Ovary (tissue), 9 donors: ENCODE measurements around the gene SLC9A8. TPM values are rescaled to one million over a fixed set of nuclear protein-coding genes. Genes with fewer than 3 reads are reported as not detected.
A peak's percentile ranks its signal among the peaks of the same experiment; 100 is the strongest.

Experiments used
- DNase-seq, 5 donors: peaks; one replicate each; pipeline ENCODE4 v3.0.0-alpha.2; 2019 to 2020
- H3K27ac ChIP-seq, 2 donors: fragments of 200-600 bp; one replicate each; pipeline versions ENCODE4 v1.5.1 to v1.8.0; 2019 to 2022
- H3K27me3 ChIP-seq: fragments of 200-600 bp; one replicate; pipeline ENCODE4 v1.8.0; 2022
- H3K36me3 ChIP-seq: fragments of 200-600 bp; sonication (generic); one replicate; pipeline ENCODE4 v1.5.1; 2019
- H3K4me1 ChIP-seq: one replicate; pipeline ENCODE4 v1.8.1; 2013; ENCODE audit warnings: mild to moderate bottlenecking, moderate library complexity; ENCODE audit not compliant: insufficient read depth
- H3K4me3 ChIP-seq: fragments of 200-600 bp; sonication (generic); one replicate; pipeline ENCODE4 v1.5.1; 2017
- H3K9me3 ChIP-seq, 2 donors: fragments of 200-600 bp in 1 of 2; sonication (generic) in 1 of 2; one replicate each; pipeline versions ENCODE4 v1.5.1 to v1.8.1; 2013 to 2019; ENCODE audit warnings: mild to moderate bottlenecking in 1 of 2, moderate library complexity in 1 of 2
- CTCF ChIP-seq, 3 donors: fragments of 450-650 bp in 2 of 3; fragments of 200-600 bp in 1 of 3; IDR thresholded peaks; one replicate each; pipeline versions ENCODE4 v1.5.1 to v1.8.0; 2016 to 2022; ENCODE audit warnings: antibody characterized with exemption in 3 of 3, mild to moderate bottlenecking in 1 of 3
- EP300 ChIP-seq: sonication (generic); formaldehyde crosslinking; IDR thresholded peaks from one replicate; pipeline ENCODE4 v1.6.1; 2017; ENCODE audit warnings: antibody characterized with exemption
- POLR2A ChIP-seq: fragments of 450-650 bp; IDR thresholded peaks from one replicate; pipeline ENCODE4 v1.6.1; 2017; ENCODE audit warnings: antibody characterized with exemption, mild to moderate bottlenecking, moderate library complexity
- WGBS, 3 donors: extraction: QIAGEN DNeasy Blood & Tissue Kit in 1 of 3; methylation state at CpG; one replicate each; pipeline versions ENCODE4 v1.1.5 to v1.1.7; 2013 to 2017; 5-methylcytosine and 5-hydroxymethylcytosine counted together
- intact Hi-C, 4 donors: fragments of 100-400 bp; cut with DNase I; formaldehyde crosslinking; loops; one replicate each; pipeline versions ENCODE4 v1.11.0 to v1.15.1; 2022 to 2023
- polyA plus RNA-seq, 2 donors: library from polyadenylated mRNA; stranded (reverse); fragments of 200-250 nt in 1 of 2; fragments of 350-450 nt in 1 of 2; fragmentation: Illumina TruSeq in 1 of 2; extraction: RNeasy Lipid Tissue Mini Kit (QIAGEN cat#74804) in 1 of 2; gene quantifications; one replicate each; pipeline ENCODE4 v1.2.3, GENCODE V29; 2013 to 2014
- total RNA-seq, 7 donors: library from RNA; depleted of rRNA in 2 of 7; stranded (reverse); fragments of >200 nt in 2 of 7; fragmentation: NEBNext Ultra II Directional in 3 of 7; extraction: Animal tissue kit (Norgen Biotek cat#: 25700) in 3 of 7; gene quantifications; one replicate each; pipeline versions ENCODE4 v1.1.0 to v1.2.4, GENCODE V29; 2016 to 2023
- donor health status: DM: no; HTN: no; CAD: no; lungs with moderate emphysema.
- donor health status: DM: no; HTN: no; CAD: no.
- donor health status: Bipolar disorder and iron deficiency.
- donor health status: DM: yes; HTN: yes; CAD: no.
- donor health status: DM: no; HTN: no; CAD: no.
- donor health status: DM: yes; HTN: yes; CAD: no.

SLC9A8 gene
- total and polyA plus RNA-seq, 9 donors, result 3.9 to 11.4 (median 7.7) TPM

GRCh38 chr20:49871391-49871948 is 58.8 kb downstream of the SLC9A8 start:
- no peak overlapping the region for H3K4me3 ChIP-seq
- H3K4me1 ChIP-seq, result peaks cover 5% of the 10 kb centered on the region
- no peaks in the 10 kb centered on the region for H3K9me3 ChIP-seq
- DNase-seq, result no peak
- H3K27ac ChIP-seq, result no peak overlapping the region
- intact Hi-C loops, result no loop called here
- H3K27me3 ChIP-seq, result no peaks in the 10 kb centered on the region
- H3K36me3 ChIP-seq, result no peaks in the 10 kb centered on the region
- no peak for TF ChIP-seq POLR2A
- TF ChIP-seq CTCF (IDR thresholded peaks at IDR 0.05), result no peak
- TF ChIP-seq EP300, result no peak
- WGBS, 3 donors, result 94 to 96% (median 95%) methylated on average over 6 of the region's 6 CpGs

- H3K36me3 ChIP-seq, result no peaks in the 10 kb centered on the region
- peaks cover 5% of the 10 kb centered on the region for H3K4me1 ChIP-seq
- TF ChIP-seq CTCF (IDR thresholded peaks at IDR 0.05), result no peak
- no peak for TF ChIP-seq POLR2A
- TF ChIP-seq EP300, result no peak
- no peaks in the 10 kb centered on the region for H3K27me3 ChIP-seq
- H3K9me3 ChIP-seq, result no peaks in the 10 kb centered on the region
- WGBS, 3 donors, result 100% methylated on average over 1 of the region's 1 CpG
- DNase-seq, result no peak
- H3K4me3 ChIP-seq, result no peak overlapping the region
- H3K27ac ChIP-seq, result no peak overlapping the region
- intact Hi-C loops, result no loop called here
Observed at GRCh38 chr20:49872056-49872455, 59.4 kb downstream of the SLC9A8 start.

GRCh38 chr20:49874696-49875095 is 62.1 kb downstream of the SLC9A8 start:
- no peak for DNase-seq
- TF ChIP-seq CTCF (IDR thresholded peaks at IDR 0.05), result no peak
- TF ChIP-seq EP300, result no peak
- no peak for TF ChIP-seq POLR2A
- H3K36me3 ChIP-seq, result no peaks in the 10 kb centered on the region
- WGBS, 3 donors, result 19 to 36% (median 31%) methylated on average over 6 of the region's 6 CpGs
- H3K27ac ChIP-seq, result peak overlapping the region in 1 of 2 donors; percentile 17
- intact Hi-C loops, result no loop called here
- no peaks in the 10 kb centered on the region for H3K27me3 ChIP-seq
- H3K9me3 ChIP-seq, result no peaks in the 10 kb centered on the region
- H3K4me1 ChIP-seq, result peaks cover 5% of the 10 kb centered on the region
- no peak overlapping the region for H3K4me3 ChIP-seq

- intact Hi-C loops, result no loop called here
- no peak for DNase-seq
- Histone ChIP-seq H3K36me3 (no peaks in the 10 kb centered on the region), H3K9me3 (no peaks in the 10 kb centered on the region), H3K4me1 (peaks cover 5% of the 10 kb centered on the region), H3K27me3 (no peaks in the 10 kb centered on the region), H3K27ac (no peak overlapping the region), H3K4me3 (no peak overlapping the region)
- WGBS, 3 donors, result 66 to 93% (median 91%) methylated on average over 4 of the region's 4 CpGs
- TF ChIP-seq POLR2A (no peak), CTCF (IDR thresholded peaks at IDR 0.05) (no peak), EP300 (no peak)
Observed at GRCh38 chr20:49877386-49877921, 64.8 kb downstream of the SLC9A8 start.
